GM12878 (cell line): Measurements from ENCODE around the gene ARHGAP22. TPM values are rescaled to one million over a fixed set of nuclear protein-coding genes. Genes with fewer than 3 reads are reported as not detected.

Source experiments
- ATAC-seq: fragments of 200-7000 bp; cut with Tn5 transposase; 3 replicates; pipeline ENCODE4 v1.9.1; 2020; ENCODE audit warnings: mild to moderate bottlenecking, moderate library complexity
- BruUV-seq: library from RNA; stranded (reverse); fragments of 400-500 nt; replicated peaks from 2 replicates; lab custom pipeline; 2021; lab: Mats Ljungman, UMichigan
- CTCF ChIA-PET: fragments of 300-600 bp; sonication (Branson Sonifier 250); formaldehyde crosslinking; extraction: SDS; loops from one replicate; lab custom pipeline; 2021; ENCODE audit warnings: inconsistent platforms; lab: Yijun Ruan, JAX
- POLR2A ChIA-PET: fragments of 350-600 bp; formaldehyde crosslinking; extraction: SDS; loops from one replicate; lab custom pipeline; 2021; ENCODE audit warnings: inconsistent platforms; lab: Charles Lee
- RAD21 ChIA-PET: fragments of 300-600 bp; sonication (Branson Sonifier 250); formaldehyde crosslinking; loops from one replicate; lab custom pipeline; 2023; ENCODE audit warnings: antibody characterized with exemption; ENCODE audit not compliant: unreplicated experiment; lab: Charles Lee
- SMC1A ChIA-PET: fragments of 300-600 bp; sonication (Branson Sonifier 250); formaldehyde crosslinking; loops from one replicate; lab custom pipeline; 2023; ENCODE audit not compliant: unreplicated experiment, uncharacterized antibody; lab: Charles Lee
- DNase-seq: peaks from one replicate; pipeline ENCODE4 v3.0.0-alpha.2; 2011; ENCODE audit warnings: low read depth, low spot score
- FAIRE-seq: peaks from 3 replicates; lab custom pipeline; 2011; peaks lifted over from hg19 to GRCh38; lab: Jason Lieb, UNC
- H2AFZ ChIP-seq: 2 replicates; pipeline ENCODE4 v1.6.0; 2011; ENCODE audit warnings: low read depth, low read length, control low read depth; ENCODE audit not compliant: control insufficient read depth
- H3K27ac ChIP-seq: 2 replicates; pipeline ENCODE4 v1.5.1; 2011; ENCODE audit warnings: control low read depth; ENCODE audit not compliant: control insufficient read depth, insufficient read depth
- H3K27me3 ChIP-seq, 2 experiments: replicated peaks in 1 of 2; 2 replicates each; pipeline versions ENCODE4 v1.6.0 to v1.6.1; 2011; ENCODE audit warnings: low read length in 1 of 2; ENCODE audit not compliant: control insufficient read depth in 2 of 2, insufficient read depth in 2 of 2
- H3K36me3 ChIP-seq, 2 experiments: 2 replicates each; pipeline ENCODE4 v1.5.1; 2011; ENCODE audit warnings: low read length in 1 of 2; ENCODE audit not compliant: control insufficient read depth in 2 of 2, insufficient read depth in 2 of 2
- H3K4me1 ChIP-seq: 2 replicates; pipeline ENCODE4 v1.6.1; 2011; ENCODE audit warnings: mild to moderate bottlenecking, low read length, moderate library complexity, mixed read lengths; ENCODE audit not compliant: control insufficient read depth, insufficient read depth
- H3K4me2 ChIP-seq: 2 replicates; pipeline ENCODE4 v1.6.0; 2011; ENCODE audit warnings: control low read depth; ENCODE audit not compliant: control insufficient read depth, insufficient read depth
- H3K4me3 ChIP-seq: fragments of 200-600 bp; sonication (generic); 2 replicates; pipeline ENCODE4 v1.5.1; 2016
- H3K79me2 ChIP-seq: 2 replicates; pipeline ENCODE4 v1.6.0; 2011; ENCODE audit warnings: low read length; ENCODE audit not compliant: control insufficient read depth, insufficient read depth
- H3K9ac ChIP-seq: 2 replicates; pipeline ENCODE4 v1.8.0; 2011; ENCODE audit warnings: low read length, control low read depth, mixed read lengths; ENCODE audit not compliant: control insufficient read depth, insufficient read depth
- H3K9me3 ChIP-seq: replicated peaks from 3 replicates; pipeline ENCODE4 v1.5.1; 2011; ENCODE audit warnings: mild to moderate bottlenecking, low read length; ENCODE audit not compliant: control insufficient read depth, insufficient read depth
- H4K20me1 ChIP-seq: 2 replicates; pipeline ENCODE4 v1.6.0; 2011; ENCODE audit not compliant: control insufficient read depth, insufficient read depth
- RAD21 ChIP-seq: IDR thresholded peaks from 2 replicates; pipeline ENCODE4 v1.6.1; 2011; ENCODE audit warnings: mild to moderate bottlenecking, low read depth, low read length, moderate library complexity; ENCODE audit not compliant: insufficient read depth
- RUNX3 ChIP-seq: IDR thresholded peaks from 2 replicates; pipeline ENCODE4 v1.6.1; 2012; ENCODE audit warnings: low read length, inconsistent platforms
- SMC3 ChIP-seq: IDR thresholded peaks from 2 replicates; pipeline ENCODE4 v1.6.1; 2011; ENCODE audit warnings: low read length, improper control_type of control experiment, borderline replicate concordance
- WGBS: methylation state at CpG from one replicate; pipeline ENCODE4 v1.1.6; 2016; ENCODE audit warnings: low lambda C conversion rate; ENCODE audit not compliant: insufficient replicate concordance, insufficient coverage; ENCODE audit errors: missing lambda C conversion rate; 5-methylcytosine and 5-hydroxymethylcytosine counted together
- in situ Hi-C: fragments of 300-500 bp; cut with MboI; formaldehyde crosslinking; loops from 9 replicates; pipeline ENCODE4 v1.14.3; 2018; ENCODE audit warnings: mixed read lengths
- intact Hi-C: fragments of 100-400 bp; cut with micrococcal nuclease; formaldehyde crosslinking; loops from one replicate; pipeline ENCODE4 v1.14.2; 2022; ENCODE audit not compliant: unreplicated experiment
- polyA plus RNA-seq, 11 experiments: library from polyadenylated mRNA; depleted of rRNA in 4 of 11; unstranded in 6 of 11; stranded (reverse) in 5 of 11; fragments of >200 nt; fragmentation: Nextera tagmentation in 4 of 11; fragmentation: Illumina TruSeq in 1 of 11; extraction: Ambion mirVana in 4 of 11; extraction: Trizol in 1 of 11; gene quantifications; 1 replicate in 1 of 11; 2 replicates in 10 of 11; pipeline versions ENCODE4 v1.2.1 to v1.2.3, GENCODE V29; 2011 to 2016; ENCODE audit warnings: inconsistent platforms in 2 of 11, missing spikeins in 2 of 11, low read depth in 1 of 11
- total RNA-seq, 4 experiments: library from RNA; depleted of rRNA in 3 of 4; stranded (reverse); fragments of >200 nt in 3 of 4; fragmentation: Illumina TruSeq in 1 of 4; extraction: Trizol in 1 of 4; gene quantifications; 2 replicates each; pipeline versions ENCODE4 v1.2.1 to v1.2.3, GENCODE V29; 2013 to 2021
- TF ChIP-seq, protein P1 (sequence below): fragments of 450-650 bp; IDR thresholded peaks from 2 replicates; pipeline ENCODE4 v1.6.1; 2018; ENCODE audit warnings: borderline replicate concordance, mild to moderate bottlenecking; ENCODE audit not compliant: partially characterized antibody
- TF ChIP-seq, protein P2 (sequence below), 3 experiments: IDR thresholded peaks in 2 of 3; conservative IDR thresholded peaks in 1 of 3; 2 replicates each; pipeline ENCODE4 v1.5.1; 2011; ENCODE audit warnings: low read depth in 3 of 3, low read length in 3 of 3, mild to moderate bottlenecking in 3 of 3, control low read depth in 2 of 3, moderate library complexity in 2 of 3, inconsistent platforms in 1 of 3, mixed read lengths in 1 of 3; ENCODE audit not compliant: control insufficient read depth in 2 of 3, insufficient read depth in 1 of 3; ENCODE audit errors: extremely low read depth in 1 of 3

ARHGAP22 gene
- total and polyA plus RNA-seq, 10 of the 15 experiments (the other 5 are each of a cell fraction or from before 2014, with no cell fraction given): 0.07 to 0.61 (median 0.18) TPM; not detected in 5

DNA sequence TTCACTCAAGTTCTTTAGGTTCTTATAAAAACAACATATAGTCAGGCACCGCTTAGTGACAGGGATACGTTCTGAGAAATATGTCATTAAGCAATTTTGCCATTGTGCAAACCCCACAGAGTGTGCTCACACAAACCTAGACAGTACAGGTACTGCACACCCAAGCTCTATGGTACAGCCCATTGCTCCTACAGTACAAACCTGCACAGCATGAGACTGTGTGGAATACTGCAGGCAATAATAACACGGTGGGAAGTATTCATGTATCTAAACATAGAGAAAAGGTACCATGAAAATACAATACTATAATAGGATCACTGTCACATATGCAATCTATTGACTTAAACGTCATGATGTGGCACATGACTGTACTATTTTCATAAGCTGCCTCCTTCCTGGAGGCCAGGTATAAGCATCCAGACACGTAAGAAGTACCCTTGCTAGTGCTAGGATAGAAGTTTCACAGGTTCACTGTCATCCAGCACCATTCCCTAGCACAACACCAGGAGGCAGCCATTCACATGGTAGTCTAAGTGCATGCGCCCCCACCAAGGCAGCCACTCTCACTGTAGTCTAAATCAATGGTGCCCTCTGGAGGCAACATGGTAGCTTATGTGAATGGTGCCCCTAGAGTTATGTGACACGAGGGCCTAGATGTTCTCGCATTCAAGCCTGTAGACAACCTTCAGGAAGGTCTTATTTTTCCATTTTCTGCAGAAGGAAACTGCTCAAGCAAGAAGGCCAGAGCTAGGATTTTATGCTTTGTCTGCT lies 98.5 kb downstream of the ARHGAP22 start:
- peak; percentile 38 for FAIRE-seq
- no peak for DNase-seq
- Histone ChIP-seq H3K79me2 (no peaks in the 10 kb centered on the region), H3K27ac (no peak overlapping the region), H3K36me3 (no peaks in the 10 kb centered on the region), H3K4me3 (no peak overlapping the region), H3K4me1 (peaks cover 6% of the 10 kb centered on the region), H3K27me3 (no peaks in the 10 kb centered on the region), H4K20me1 (no peaks in the 10 kb centered on the region), H3K4me2 (no peak overlapping the region), H2AFZ (no peak overlapping the region), H3K9me3 (no peaks in the 10 kb centered on the region), H3K9ac (no peak overlapping the region)
- RAD21 ChIA-PET: interaction anchor here (1.4 to 1.7 kb wide), 3 partner anchors 62 to 145 kb away, joined by 5 to 11 read pairs (median 9); no protein-coding TSS in a partner anchor
- in situ Hi-C loops: no loop called here
- SMC1A ChIA-PET: interaction anchor here (0.5 to 1.8 kb wide), 7 partner anchors 33 to 196 kb away, joined by 3 to 11 read pairs (median 5); no protein-coding TSS in a partner anchor
- WGBS: 51% methylated on average over 8 of the region's 8 CpGs
- no TSS peak for BruUV-seq
- TF ChIP-seq RAD21 (peak; percentile 68), SMC3 (peak; percentile 58), RUNX3 (no peak)
- TF ChIP-seq, protein P1, sequence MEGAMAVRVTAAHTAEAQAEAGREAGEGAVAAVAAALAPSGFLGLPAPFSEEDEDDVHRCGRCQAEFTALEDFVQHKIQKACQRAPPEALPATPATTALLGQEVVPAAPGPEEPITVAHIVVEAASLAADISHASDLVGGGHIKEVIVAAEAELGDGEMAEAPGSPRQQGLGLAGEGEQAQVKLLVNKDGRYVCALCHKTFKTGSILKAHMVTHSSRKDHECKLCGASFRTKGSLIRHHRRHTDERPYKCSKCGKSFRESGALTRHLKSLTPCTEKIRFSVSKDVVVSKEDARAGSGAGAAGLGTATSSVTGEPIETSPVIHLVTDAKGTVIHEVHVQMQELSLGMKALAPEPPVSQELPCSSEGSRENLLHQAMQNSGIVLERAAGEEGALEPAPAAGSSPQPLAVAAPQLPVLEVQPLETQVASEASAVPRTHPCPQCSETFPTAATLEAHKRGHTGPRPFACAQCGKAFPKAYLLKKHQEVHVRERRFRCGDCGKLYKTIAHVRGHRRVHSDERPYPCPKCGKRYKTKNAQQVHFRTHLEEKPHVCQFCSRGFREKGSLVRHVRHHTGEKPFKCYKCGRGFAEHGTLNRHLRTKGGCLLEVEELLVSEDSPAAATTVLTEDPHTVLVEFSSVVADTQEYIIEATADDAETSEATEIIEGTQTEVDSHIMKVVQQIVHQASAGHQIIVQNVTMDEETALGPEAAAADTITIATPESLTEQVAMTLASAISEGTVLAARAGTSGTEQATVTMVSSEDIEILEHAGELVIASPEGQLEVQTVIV: no peak
- TF ChIP-seq, protein P2, sequence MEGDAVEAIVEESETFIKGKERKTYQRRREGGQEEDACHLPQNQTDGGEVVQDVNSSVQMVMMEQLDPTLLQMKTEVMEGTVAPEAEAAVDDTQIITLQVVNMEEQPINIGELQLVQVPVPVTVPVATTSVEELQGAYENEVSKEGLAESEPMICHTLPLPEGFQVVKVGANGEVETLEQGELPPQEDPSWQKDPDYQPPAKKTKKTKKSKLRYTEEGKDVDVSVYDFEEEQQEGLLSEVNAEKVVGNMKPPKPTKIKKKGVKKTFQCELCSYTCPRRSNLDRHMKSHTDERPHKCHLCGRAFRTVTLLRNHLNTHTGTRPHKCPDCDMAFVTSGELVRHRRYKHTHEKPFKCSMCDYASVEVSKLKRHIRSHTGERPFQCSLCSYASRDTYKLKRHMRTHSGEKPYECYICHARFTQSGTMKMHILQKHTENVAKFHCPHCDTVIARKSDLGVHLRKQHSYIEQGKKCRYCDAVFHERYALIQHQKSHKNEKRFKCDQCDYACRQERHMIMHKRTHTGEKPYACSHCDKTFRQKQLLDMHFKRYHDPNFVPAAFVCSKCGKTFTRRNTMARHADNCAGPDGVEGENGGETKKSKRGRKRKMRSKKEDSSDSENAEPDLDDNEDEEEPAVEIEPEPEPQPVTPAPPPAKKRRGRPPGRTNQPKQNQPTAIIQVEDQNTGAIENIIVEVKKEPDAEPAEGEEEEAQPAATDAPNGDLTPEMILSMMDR (IDR thresholded peaks at IDR 0.05 in 2 of 3, conservative IDR thresholded peaks at IDR 0.05 in 1 of 3; ENCODE audit: control insufficient read depth in 2 of 3, extremely low read depth in 1 of 3, insufficient read depth in 1 of 3, low read depth in 3 of 3, low read length in 3 of 3): peak; percentile 35 to 55 (median 54); a peak in 5 of 6 replicates
- CTCF ChIA-PET: interaction anchor here (0.7 to 6.5 kb wide), 11 partner anchors 62 to 203 kb away, joined by 3 to 50 read pairs (median 4); no protein-coding TSS in a partner anchor
- POLR2A ChIA-PET: no interaction called here
- peak; percentile 60 for ATAC-seq
- intact Hi-C loops: loop anchor here (1.0 to 5.0 kb wide), 2 partner anchors 143 to 194 kb away; no protein-coding TSS in a partner anchor
